Measurements from ENCODE around the gene SPIRE1. TPM values are rescaled to one million over a fixed set of nuclear protein-coding genes. Genes with fewer than 3 reads are reported as not detected.
"Not testable (repeated sequence)": the region's sequence is repeated elsewhere in the genome, so short reads cannot be mapped to it uniquely, and the experiment has no call there.

The SPIRE1 gene
- total RNA-seq, 4 donors from 2014 or later, result 1.9 to 25.3 (median 13.4) TPM

DNA sequence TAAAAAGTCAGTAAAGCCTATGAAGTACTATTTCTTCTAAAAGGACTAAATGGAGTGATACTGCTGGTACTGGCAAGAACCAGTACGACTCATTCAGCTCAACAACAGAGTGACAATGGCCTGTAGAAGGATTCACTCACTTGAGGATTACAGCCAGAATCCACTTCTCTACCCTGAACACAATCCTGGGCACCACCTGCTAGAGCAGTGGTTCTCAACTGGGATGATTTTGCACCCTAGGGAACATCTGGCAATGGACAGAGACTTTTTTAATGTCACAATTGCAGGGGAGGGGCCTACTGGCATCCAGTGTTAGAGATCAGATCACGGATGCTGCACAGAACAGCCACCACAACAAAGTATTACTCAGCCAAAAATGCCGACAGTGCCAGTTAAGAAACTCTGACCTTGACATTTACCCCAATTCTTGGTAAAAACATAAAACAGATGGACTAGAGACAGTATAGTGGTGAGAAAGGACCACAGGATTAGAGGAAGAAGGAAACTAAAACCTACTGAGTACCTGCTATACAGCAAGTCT lies 5.0 kb downstream of the SPIRE1 start:
- H3K4me3 ChIP-seq, result no peak overlapping the region
- intact Hi-C loops (cut with DNase I), result no loop called here
- no peak for TF ChIP-seq POLR2A (IDR thresholded peaks at IDR 0.05)
- TF ChIP-seq, protein P1, sequence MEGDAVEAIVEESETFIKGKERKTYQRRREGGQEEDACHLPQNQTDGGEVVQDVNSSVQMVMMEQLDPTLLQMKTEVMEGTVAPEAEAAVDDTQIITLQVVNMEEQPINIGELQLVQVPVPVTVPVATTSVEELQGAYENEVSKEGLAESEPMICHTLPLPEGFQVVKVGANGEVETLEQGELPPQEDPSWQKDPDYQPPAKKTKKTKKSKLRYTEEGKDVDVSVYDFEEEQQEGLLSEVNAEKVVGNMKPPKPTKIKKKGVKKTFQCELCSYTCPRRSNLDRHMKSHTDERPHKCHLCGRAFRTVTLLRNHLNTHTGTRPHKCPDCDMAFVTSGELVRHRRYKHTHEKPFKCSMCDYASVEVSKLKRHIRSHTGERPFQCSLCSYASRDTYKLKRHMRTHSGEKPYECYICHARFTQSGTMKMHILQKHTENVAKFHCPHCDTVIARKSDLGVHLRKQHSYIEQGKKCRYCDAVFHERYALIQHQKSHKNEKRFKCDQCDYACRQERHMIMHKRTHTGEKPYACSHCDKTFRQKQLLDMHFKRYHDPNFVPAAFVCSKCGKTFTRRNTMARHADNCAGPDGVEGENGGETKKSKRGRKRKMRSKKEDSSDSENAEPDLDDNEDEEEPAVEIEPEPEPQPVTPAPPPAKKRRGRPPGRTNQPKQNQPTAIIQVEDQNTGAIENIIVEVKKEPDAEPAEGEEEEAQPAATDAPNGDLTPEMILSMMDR (IDR thresholded peaks at IDR 0.05), result no peak
- 24 to 57% methylated on average over 3 of the region's 3 CpGs for WGBS, 2 donors
- H3K27ac ChIP-seq, result no peak overlapping the region
- no peaks in the 10 kb centered on the region for H3K36me3 ChIP-seq
- no peak for DNase-seq
- H3K9me3 ChIP-seq, result no peaks in the 10 kb centered on the region
- no peaks in the 10 kb centered on the region for H3K27me3 ChIP-seq
- H3K4me1 ChIP-seq, result peaks cover 0 to 35% (median 12%) of the 10 kb centered on the region in 3 donors

DNA sequence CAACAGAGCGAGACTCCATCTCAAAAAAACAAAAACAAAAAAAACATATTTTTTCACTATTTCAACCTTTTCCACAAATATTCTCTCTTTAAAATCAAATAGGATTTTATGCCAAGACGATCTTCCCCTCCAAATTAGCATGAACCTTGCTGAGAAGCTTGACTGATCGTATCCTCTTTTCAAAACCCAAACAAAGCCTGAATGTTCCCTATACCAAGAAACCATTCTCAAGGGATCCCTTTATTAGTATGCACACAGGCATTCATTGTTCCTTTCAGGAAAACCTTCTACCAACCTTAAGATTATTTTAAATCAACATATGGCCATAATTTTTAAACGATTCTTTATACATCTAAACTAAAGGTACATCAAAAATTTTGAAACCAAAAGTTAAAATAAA lies 6.3 kb downstream of the SPIRE1 start:
- Histone ChIP-seq H3K9me3 (no peaks in the 10 kb centered on the region), H3K27ac (no peak overlapping the region), H3K4me1 (peaks cover 0 to 27% (median 12%) of the 10 kb centered on the region in 3 donors), H3K4me3 (no peak overlapping the region), H3K36me3 (no peaks in the 10 kb centered on the region), H3K27me3 (no peaks in the 10 kb centered on the region)
- 67 to 70% methylated on average over 4 of the region's 4 CpGs for WGBS, 2 donors
- no peak for TF ChIP-seq POLR2A (IDR thresholded peaks at IDR 0.05)
- TF ChIP-seq, protein P1 (IDR thresholded peaks at IDR 0.05), result no peak
- no peak for DNase-seq
- intact Hi-C loops (cut with DNase I), result no loop called here

DNA sequence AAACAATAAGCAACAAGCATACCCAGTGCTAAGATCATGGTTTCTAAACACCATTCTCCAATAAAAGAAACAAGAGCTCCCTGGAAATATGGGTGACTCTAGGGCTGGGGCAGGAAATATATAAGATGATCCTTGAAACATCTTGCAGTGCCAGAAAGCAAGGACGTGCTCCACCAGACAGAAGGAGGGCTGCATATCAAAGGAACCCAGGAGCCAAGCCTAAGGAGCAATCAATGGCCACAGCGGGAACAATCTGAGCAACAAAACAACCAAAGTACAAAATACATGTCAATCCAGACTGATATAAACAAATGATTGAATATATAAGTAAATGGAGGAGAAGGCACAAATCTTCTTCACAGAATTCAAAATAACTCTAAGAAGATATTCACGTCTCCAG lies 10.1 kb downstream of the SPIRE1 start:
- whole genome bisulfite sequencing, 2 donors, result 82 to 98% methylated on average over 3 of the region's 3 CpGs
- intact Hi-C loops (cut with DNase I), result no loop called here

DNA sequence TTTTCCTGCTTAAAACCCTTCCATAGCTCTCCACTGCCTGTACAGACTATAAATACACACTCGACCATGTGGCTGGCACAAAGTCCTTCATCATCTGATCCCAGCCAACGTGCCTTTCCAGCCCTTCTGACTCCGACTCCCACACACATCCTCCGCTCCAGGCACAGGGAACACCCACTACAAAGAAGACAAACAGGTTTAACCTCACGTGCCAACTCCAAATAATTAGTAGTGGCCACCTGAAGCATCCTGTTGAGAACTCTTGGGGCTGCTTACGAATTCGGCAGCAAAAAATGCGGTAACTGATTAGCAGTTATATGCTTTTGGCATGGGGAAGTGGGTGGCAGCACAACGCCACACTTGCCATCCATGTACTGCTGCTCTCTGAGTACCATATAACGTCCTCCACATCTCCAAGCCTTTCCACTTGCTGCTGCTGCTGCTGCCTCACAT lies 12.1 kb downstream of the SPIRE1 start:
- peak overlapping the region in 1 of 4 donors; percentile 5 for H3K27ac ChIP-seq
- peaks cover 8 to 18% (median 11%) of the 10 kb centered on the region in 3 donors for H3K4me1 ChIP-seq
- H3K4me3 ChIP-seq, result no peak overlapping the region
- 51 to 54% methylated on average over 10 of the region's 10 CpGs for WGBS, 2 donors
- intact Hi-C loops (cut with DNase I), result no loop called here
- no peak for DNase-seq
- TF ChIP-seq, protein P1 (IDR thresholded peaks at IDR 0.05), result no peak
- TF ChIP-seq POLR2A (IDR thresholded peaks at IDR 0.05), result no peak
- no peaks in the 10 kb centered on the region for H3K27me3 ChIP-seq
- no peaks in the 10 kb centered on the region for H3K36me3 ChIP-seq
- H3K9me3 ChIP-seq, result no peaks in the 10 kb centered on the region

More for the DNA sequence above, 10.1 kb downstream of the SPIRE1 start:
- TF ChIP-seq POLR2A (IDR thresholded peaks at IDR 0.05), result no peak
- TF ChIP-seq, protein P1 (IDR thresholded peaks at IDR 0.05), result no peak
- Histone ChIP-seq H3K4me3 (no peak overlapping the region), H3K27ac (no peak overlapping the region), H3K9me3 (no peaks in the 10 kb centered on the region), H3K36me3 (no peaks in the 10 kb centered on the region), H3K27me3 (no peaks in the 10 kb centered on the region), H3K4me1 (peaks cover 11 to 22% (median 11%) of the 10 kb centered on the region in 3 donors)
- no peak for DNase-seq

DNA sequence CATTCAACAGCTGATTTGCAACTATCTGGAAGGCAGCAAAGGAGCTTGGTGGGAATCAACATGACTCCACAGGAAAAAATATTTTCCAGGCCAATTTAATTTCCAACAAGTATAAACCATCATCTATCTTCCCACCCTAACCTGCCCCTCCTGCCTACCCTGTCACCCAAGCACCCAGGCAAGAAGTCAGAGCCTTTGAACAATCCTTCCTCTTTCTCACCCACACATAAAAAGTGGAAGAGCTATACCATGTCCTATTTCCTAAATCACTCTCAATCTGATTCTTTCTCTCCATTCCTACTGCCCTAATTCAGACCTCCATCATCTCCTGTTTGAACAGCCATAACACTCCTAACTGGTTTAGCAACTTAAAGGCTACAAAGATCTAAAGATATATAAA lies 12.7 kb downstream of the SPIRE1 start:
- no peaks in the 10 kb centered on the region for H3K36me3 ChIP-seq
- no peaks in the 10 kb centered on the region for H3K27me3 ChIP-seq
- no peak overlapping the region for H3K4me3 ChIP-seq
- no peaks in the 10 kb centered on the region for H3K9me3 ChIP-seq
- H3K27ac ChIP-seq, result peak overlapping the region in 1 of 4 donors; percentile 5
- intact Hi-C loops (cut with DNase I), result no loop called here
- TF ChIP-seq POLR2A (IDR thresholded peaks at IDR 0.05), result no peak
- TF ChIP-seq, protein P1 (IDR thresholded peaks at IDR 0.05), result no peak
- DNase-seq, result no peak
- H3K4me1 ChIP-seq, result peaks cover 11 to 23% (median 13%) of the 10 kb centered on the region in 3 donors

DNA sequence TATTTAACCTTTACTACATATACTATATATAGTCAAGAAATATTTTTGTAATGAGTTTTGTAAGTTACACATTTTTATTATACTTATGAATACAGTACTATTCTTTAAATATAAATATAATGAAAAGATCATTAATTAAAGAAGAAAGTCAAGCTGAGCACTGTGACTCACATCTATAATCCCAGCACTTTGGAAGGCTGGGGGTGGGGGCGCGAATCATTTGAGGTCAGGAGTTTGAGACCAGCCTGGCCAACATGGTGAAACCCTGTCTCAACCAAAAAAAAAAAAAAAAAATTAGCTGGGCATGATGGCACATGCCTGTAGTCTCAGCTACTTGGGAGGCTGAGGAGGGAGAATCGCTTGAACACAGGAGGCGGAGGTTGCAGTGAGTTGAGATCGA lies 14.2 kb downstream of the SPIRE1 start:
- H3K36me3 ChIP-seq; H3K9me3 ChIP-seq; H3K4me3 ChIP-seq; H3K27me3 ChIP-seq; intact Hi-C loops (cut with DNase I); DNase-seq; H3K27ac ChIP-seq: not testable (repeated sequence)
- H3K4me1 ChIP-seq, result peaks cover 11 to 29% (median 13%) of the 10 kb centered on the region in 3 donors
- 79 to 84% methylated on average over 5 of the region's 5 CpGs for WGBS, 2 donors

Data from esophagus squamous epithelium (tissue), 5 donors.